Effector CD8-positive, alpha-beta T cell (primary cell): ENCODE measurements around the gene MAOB.
"Not testable (repeated sequence)": the region's sequence is repeated elsewhere in the genome, so short reads cannot be mapped to it uniquely, and the experiment has no call there.

ENCODE experiments used
- DNase-seq: peaks from one replicate; lab custom pipeline; 2025; lab: John Stamatoyannopoulos, UW
- total RNA-seq, 4 experiments: gene quantifications; one replicate each; lab custom pipeline; 2026; lab: John Stamatoyannopoulos, UW

The MAOB gene
- total RNA-seq = 0 reads per million in 4 experiments

DNA sequence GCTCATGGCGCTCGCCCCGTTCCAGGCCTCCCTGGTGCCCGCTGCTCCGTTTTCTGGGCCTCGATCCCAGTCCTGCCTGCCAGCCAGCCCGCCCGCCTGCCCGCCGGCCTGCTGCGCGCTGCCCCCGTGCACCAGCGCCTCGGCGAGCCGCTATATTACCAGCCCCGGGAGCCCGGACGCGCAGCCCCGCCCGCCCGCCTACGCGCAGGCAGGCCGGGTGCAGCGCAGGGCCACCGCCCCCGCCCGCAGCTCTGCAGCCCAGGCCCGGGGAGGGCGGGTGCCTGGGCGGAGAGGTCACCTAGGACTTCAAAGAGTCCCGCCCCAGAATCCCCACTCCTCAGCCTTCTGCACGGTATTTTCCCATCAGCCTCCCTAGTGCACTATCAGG is at the start of gene MAOB:
Gene MAOB, minus strand, starts transcription at position 157 of the 388 bp plus-strand sequence. Its CDS starts 151 bp downstream, at position 6.
- no peak for DNase-seq

DNA sequence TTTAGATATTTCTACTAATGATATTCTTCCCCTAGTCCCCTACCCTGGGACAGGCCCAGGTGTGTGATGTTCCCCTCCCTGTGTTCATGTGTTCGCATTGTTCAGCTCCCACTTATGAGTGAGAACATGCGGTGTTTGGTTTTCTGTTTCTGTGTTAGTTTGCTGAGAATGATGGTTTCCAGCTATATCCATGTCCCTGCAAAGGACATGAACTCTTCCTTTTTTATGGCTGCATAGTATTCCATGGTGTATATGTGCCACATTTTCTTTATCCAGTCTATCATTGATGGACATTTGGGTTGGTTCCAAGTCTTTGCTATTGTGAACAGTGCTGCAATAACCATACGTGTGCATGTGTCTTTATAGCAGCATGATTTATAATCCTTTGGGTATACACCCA is 39.8 kb upstream of the MAOB start:
- DNase-seq = not testable (repeated sequence)

DNA sequence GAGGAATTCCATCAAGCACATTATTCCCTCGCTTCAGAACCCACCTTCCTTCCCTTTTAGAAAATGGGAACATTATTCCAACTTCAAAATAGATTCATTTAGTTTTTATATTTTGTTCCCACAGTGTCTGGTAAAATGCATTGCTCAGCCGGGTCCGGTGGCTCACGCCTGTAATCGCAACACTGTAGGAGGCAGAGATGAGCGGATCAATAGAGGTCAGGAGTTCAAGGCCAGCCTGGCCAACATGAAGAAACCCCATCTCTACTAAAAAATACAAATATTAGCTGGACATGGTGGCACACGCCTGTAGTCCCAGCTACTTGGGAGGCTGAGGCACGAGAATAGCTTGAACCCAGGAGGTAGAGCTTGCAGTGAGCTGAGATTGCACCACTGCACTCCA is 28.5 kb upstream of the MAOB start:
- not testable (repeated sequence) for DNase-seq

DNA sequence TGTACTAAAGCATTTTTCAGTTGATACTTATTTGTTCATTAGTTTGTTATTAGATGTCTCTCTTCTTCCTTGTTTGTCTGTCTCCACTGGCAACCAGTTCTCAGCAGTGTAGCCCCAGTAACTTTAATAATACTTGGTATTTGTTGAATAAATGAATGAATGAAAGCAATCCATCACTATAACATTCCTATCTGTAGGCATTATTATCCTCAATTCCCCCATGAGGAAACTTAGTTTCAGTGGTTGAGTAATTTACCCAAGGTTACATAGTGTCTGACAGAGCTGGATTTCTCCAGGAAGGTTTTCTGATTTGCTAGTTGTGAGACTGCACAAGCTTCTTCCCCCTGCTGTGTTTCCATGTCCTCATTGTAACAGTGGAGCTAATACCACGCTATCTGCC is 27.8 kb upstream of the MAOB start:
- DNase-seq = no peak

DNA sequence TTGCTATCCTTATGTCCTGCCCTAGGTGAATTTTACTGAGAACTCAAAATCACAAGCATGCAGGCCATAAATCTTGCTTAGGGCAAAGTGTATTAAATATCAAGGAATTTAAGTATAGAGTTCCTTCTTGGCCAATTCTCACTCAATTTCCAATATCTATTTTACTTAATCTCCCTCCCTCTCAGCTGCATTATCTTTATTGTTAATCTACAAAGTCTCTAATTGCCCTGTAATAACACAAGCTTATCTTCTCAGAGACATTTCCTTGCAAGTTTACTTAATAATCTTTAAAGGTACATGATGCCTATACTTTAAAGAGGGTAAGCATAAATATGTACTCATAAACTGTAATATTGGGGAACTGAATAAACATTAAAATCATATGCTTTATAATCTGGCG is 26.9 kb upstream of the MAOB start:
- DNase-seq = no peak

DNA sequence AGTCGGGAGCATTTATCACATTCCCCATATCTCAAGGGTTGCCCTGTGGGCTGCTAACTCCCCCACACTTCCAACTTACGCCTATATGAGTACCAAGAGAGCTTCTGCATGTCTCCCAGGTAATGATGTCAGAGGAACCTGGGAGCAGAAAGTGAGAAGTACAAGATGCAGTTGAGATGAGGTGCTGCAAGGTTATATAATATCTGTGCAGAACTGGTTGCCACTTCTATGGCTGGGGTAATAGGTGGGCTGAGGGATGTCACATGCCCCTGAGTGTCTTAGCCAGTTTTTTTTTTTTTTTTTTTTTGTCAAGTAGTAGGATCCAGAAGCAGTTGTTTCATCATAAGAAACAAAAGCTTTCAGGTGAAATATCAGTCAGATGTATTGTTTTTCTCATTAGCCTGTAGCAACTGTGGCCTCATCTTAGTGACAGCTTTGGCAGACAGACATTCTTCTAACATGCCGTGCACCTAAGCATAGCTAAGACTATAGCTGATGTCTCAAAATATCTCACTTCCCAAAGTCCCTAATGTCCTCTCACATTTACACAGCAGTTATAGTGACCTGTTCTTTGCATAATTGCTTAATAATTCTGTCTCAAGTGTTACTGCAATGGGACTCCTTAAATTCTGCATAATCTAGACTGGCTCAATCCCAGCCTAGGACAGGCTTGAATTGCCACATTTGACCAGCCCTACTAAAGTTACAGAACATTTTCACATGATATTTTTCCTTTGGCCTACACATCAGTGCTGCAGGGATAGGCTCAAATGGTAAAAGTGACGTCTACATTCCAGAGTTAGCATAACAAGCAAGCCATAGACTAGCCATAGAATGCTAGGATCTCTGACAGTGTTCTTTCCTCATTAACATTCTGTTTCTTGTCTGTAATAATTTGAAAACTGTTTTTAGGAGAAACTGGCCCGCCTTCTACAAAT is 17.9 kb upstream of the MAOB start:
- no peak for DNase-seq

DNA sequence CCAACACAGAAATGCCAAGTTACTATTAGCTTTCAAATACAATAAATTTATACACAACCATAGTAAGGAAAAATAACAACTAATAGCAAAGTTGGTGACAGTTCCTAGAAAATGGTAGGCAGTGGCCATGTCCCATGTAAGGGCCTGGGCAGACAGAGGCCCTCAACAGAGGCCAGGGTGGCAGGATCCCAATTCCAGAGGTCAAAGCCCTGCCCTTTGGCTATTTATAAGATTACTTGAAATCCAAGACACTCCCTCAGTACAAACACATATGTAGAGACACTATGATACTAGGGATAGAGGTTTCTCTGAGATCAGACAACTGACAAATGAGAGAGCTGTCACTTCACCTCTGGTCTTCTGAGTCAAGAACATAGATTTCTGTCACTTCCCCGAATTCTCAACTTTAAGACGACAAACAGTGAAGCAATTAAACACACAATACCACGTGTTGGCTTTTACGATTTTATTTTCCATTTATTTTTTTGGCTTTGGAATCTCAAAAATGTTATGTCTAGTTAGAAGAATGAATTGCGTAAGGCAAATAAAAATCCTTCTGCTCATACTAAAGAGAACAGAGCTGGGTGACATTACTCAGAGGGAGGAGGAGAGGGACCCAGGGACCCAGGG is 16.3 kb upstream of the MAOB start:
- DNase-seq = no peak

DNA sequence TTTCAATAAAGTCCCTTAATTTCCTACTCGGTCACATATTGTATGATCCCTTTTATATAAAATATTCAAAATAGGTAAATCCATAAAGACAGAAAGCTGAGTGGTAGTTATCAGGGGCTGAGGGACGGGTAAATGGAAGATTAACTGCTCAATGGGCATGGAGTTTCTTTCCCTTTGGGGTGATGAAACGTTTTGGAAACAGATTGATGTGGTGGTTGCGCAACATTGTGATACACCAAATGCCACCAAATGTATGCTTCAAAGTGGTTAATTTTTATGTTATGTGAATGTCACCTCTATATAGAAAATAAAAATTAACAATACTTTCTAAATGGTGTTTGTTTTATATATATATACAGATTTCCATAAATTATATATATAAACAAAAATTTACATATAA is 15.0 kb upstream of the MAOB start:
- DNase-seq = no peak

DNA sequence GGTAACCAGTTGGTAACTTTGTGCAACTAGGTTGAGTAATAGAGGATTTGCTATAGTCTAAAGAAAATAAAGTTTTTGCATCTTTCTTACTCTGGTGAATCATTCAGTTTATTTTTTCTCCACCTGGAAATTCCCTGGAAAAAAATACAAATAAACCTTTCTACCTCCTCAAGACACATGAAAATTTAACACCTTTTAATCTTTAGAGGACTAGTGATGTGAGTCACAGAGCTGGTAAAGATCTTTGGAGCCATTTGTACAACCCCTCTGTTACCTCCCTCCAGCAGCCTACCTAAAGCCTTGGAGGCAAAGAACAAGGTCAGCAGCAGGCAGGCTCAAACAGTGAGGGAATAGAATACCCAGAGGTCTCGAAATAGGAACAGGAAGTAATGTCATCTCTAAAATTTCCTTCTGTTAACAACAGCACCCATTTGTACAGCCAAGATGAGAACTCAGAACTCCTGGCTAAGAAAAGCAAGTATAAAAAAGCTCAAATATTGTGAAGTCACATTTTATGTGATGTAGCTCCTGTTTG is 10.2 kb upstream of the MAOB start:
- no peak for DNase-seq

DNA sequence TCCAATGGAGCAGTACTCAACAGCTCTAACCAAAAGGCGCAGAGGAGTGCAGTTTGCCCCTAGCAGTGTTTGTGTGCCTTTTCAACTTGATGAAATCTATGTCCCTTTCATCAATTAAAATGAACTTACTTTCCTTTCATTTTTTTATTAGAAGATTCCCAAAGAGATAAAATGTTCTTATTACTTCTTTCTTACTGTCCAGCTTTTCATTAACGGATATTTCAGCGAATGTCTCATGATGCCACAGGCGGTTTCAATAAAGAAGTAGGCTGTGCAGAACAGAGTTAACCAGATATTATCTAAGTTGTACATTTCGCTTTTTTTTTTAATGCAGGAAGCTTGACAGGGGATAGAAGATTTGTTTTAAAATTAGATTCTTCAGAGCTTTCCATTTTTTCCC is 3.4 kb upstream of the MAOB start:
- DNase-seq = no peak

DNA sequence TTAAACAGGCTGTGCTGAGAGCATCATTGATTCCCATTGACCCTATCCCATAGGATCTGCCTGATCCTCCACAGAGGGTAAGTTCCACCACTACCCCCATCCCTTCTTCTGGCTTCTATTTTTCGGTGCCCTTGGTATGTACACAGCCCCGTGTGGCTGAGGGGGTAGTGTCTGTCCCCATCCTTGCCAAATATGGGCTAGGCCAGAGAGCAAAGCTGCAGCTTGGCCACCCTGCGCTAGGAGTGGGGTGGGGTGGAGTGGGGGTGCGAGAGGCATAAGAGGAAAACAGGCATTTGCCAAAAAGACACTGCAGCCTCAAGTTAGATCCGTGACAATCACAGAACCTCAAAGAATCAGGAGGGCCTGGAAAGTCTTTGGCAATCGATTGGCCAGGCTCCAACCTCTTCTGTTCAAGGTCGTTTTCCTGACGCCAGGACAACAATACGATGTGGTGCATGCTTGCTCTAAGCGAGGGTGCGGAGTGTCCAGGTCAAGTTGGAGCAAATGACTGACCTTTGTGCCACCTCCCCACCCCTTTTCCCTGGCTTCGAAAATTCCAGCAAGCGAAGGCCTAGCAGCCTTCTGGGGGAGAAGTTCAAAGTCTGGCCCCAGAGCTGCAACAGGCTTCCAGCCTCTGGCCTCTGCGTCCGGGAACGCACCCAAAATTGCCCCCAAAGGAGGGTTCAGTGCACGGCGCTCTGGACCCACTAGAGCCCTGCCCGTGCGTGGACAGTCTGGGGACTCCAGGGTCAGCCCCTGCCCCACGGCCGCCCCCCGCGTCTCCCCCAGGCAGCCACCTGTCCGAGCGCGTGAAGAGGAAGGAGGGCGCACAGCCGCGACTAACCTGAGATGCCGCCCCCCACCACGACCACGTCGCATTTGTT is 598 bp downstream of the MAOB start:
- no peak for DNase-seq

DNA sequence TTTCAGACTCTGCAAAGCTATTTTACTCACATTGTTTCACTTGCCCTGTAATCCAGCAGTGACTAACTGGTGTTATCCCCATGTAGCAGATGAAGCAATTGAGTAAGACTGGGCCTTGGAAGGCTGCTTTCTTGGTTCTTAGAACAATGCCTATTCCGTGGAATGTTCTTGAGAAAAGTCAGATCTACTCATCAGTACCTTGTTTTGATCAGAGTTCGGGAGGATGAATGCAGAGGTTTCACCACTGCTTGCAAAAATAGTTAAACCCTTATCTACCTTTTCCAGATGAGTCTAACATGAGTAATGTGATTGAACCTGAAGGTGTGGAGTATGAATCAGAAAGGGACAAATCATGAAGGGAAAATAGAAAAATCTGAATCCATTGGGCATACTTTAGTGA is 1.8 kb downstream of the MAOB start:
- no peak for DNase-seq

DNA sequence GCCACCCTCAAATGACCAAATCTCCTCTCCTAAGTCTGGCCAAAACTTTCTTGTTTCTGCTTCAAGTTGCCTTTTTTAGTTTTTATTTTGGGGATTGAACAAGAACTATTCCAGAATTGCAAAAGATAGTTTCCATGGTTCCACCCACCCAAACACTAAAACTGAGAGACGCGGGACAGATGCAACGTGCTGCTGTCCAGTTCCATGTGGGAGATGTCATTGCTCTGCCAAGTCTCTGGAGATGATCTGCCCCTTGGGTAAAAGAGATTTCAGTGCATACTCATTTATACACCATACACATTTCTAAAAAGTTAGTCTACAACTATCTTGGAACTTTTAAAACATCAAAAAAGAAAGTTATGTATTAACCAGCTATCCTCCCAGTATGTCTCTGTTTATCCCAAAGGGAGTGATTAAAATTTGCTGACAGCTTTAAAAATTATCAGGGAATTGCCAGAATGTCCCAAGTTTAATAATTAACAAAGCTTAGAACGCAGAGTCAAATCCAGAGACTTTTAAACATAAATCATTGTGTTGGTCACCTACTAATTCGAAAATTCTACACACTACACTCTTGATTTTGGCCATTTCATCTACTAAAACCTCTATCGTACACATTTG is 3.2 kb downstream of the MAOB start:
- DNase-seq = no peak

DNA sequence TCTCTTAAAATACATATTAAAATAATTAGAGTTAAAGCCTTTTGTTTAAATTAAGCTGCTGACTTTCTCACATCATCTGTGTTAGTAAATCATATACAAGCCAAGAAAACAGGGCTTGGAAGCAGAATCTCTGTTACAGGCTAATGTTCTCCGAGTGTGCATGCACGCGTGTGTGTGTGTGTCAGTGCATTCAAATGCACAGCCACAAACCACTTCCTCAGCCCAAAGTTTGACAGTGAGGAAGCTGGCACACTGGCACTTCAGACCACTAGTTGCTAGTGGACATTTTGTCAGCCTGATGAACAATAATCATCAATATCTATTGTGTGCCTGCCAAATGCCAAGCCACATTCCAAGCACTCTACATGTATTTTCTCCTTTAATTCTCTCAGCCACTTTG is 5.6 kb downstream of the MAOB start:
- no peak for DNase-seq

DNA sequence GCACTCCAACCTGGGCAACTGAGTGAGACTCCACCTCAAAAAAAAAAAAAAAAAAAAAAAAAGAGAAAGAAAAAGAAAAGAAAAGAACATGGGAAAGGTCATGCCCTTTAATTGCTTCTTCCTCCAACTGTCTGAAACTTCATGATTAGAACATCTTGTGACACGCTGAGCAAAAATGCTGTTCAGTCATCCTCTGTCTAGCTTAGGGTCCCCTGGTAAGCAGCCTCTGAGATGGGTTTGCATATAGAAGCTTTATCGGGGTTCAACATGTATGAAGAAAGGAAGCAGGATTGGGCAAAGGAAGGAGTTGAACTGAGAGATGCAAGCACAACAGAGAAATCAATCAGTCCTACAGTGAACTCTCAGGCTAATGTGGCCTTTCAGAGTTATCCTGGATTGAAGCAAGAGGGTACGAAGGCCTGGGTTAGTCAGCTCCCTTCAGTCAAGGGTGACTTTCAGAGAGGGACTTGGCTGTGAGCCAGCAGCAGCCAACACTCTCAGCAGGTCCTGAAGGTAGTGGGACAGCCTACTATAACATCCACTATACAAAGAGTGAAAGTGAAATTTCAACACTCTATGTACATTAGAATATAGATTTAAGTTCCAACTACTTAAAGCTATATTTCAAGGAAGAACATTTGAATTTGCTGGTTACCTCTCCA is 11.4 kb downstream of the MAOB start:
- DNase-seq = no peak

DNA sequence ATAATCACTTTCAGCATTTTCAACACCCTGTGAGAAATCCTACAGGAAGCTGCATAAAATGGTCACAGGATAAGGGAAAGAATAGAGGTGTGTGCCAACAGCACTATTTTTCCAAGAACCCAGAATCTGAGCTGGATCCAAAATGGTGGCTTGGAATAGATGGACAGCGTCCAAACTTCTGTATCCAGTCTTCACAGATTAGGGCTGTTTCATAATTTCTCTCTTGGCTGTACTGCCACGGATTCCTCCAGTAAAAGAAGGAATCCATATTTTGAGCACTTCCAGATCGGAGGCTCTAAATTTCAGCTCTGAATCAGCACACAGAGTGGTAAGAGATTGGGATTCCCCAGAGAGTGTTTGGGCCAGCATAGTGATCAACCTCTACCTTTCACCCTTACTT is 12.2 kb downstream of the MAOB start:
- no peak for DNase-seq

DNA sequence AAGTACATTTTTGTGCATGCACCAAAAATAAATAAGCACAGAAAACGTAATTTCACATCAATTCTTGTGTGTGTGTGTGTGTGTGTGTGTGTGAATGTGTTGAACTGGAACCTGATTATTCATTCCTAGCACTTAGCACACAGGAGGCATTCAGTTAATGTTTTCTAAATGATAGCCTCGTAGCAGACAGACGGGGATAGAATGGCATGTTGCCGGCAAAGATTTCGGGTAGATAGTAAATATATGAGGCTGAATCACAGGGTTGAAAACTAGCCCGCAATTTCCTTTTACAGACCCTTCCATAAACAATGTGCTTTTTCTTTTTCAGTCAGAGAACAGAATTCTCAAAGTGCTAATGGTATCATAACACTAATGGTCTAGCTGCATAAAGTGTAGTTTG is 13.5 kb downstream of the MAOB start:
- no peak for DNase-seq

DNA sequence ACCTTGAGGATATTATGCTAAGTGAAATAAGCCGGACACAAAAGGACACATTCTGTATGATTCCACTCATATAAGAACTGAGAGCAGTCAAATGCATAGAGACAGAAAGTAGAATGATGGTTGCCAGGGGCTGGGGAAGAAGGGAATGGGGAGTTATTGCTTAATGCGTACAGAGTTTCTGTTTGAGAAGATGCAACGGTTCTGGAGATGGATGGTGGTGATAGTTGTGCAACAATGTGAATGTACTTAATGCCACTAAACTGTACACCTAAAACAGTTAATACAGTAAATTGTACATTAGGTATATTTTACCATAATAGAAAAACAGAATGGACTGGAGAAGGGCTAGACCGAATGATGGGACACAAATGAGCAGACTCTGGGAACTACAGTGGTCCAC is 15.8 kb downstream of the MAOB start:
- DNase-seq = no peak

DNA sequence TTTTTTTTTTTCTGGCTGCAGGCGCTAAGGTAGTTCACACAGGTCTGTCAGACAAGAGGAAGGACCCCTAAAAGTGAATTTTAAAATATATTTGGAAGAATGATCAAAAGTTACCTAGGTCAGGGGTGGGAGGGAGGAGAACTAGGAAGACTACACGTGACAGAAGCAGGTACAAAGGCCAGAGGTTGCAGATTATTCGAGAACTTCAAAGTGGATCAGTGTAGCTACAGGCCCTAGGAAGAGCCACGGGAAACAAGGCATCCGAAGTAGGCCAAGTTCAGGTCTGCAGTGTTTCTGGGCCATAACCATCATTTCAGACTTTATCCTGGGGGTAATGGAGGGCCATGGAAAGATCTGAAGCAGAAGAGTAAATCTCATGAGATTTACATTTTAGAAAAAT is 16.5 kb downstream of the MAOB start:
- DNase-seq = no peak

DNA sequence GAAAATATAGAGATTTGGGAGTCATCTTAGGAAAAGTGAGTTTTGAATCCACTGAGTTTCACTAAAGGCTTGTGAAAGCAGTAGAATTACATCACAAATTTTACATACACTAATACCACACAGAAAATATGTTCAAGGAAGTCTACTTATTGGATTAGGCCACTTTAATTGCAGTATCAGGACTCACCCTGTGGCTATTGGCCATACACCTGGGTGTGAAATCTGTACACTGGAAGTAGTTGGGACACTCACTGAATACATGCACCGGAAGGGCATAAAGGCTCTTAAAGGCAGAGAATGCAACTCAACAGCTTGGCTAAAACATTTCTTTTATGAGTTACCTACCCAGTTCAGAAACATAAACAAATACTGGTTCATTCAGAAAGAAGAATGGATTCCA is 19.8 kb downstream of the MAOB start:
- DNase-seq = no peak

DNA sequence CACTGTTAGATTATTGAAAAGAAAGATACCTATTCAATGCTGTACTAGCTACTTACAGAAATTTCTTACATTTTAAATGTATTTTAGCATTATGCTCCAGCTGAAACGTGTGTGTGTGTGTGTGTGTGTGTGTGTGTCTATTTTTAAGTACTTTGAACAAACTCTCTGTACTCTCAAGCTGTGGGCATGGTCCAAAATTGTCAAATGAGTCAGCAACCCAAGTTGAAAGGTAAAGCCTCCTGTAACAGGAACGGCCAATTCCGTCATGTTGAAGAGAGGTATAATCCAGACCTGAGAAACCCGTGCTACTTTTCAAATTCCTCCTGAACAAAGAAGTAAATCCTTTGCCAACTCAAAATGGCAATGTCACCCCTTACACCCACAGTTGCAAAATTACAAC is 20.5 kb downstream of the MAOB start:
- no peak for DNase-seq
